GM12878 (cell line): ENCODE results near the gene FBRSL1. TPM values are rescaled to one million over a fixed set of nuclear protein-coding genes. Genes with fewer than 3 reads are reported as not detected.

Experiments
- ATAC-seq: fragments of 200-7000 bp; cut with Tn5 transposase; 3 replicates; pipeline ENCODE4 v1.9.1; 2020; ENCODE audit warnings: mild to moderate bottlenecking, moderate library complexity
- BruUV-seq: library from RNA; stranded (reverse); fragments of 400-500 nt; replicated peaks from 2 replicates; lab custom pipeline; 2021; lab: Mats Ljungman, UMichigan
- CTCF ChIA-PET: fragments of 300-600 bp; sonication (Branson Sonifier 250); formaldehyde crosslinking; extraction: SDS; loops from one replicate; lab custom pipeline; 2021; ENCODE audit warnings: inconsistent platforms; lab: Yijun Ruan, JAX
- POLR2A ChIA-PET: fragments of 350-600 bp; formaldehyde crosslinking; extraction: SDS; loops from one replicate; lab custom pipeline; 2021; ENCODE audit warnings: inconsistent platforms; lab: Charles Lee
- RAD21 ChIA-PET: fragments of 300-600 bp; sonication (Branson Sonifier 250); formaldehyde crosslinking; loops from one replicate; lab custom pipeline; 2023; ENCODE audit warnings: antibody characterized with exemption; ENCODE audit not compliant: unreplicated experiment; lab: Charles Lee
- SMC1A ChIA-PET: fragments of 300-600 bp; sonication (Branson Sonifier 250); formaldehyde crosslinking; loops from one replicate; lab custom pipeline; 2023; ENCODE audit not compliant: unreplicated experiment, uncharacterized antibody; lab: Charles Lee
- DNase-seq: peaks from one replicate; pipeline ENCODE4 v3.0.0-alpha.2; 2011; ENCODE audit warnings: low read depth, low spot score
- FAIRE-seq: peaks from 3 replicates; lab custom pipeline; 2011; peaks lifted over from hg19 to GRCh38; lab: Jason Lieb, UNC
- H2AFZ ChIP-seq: 2 replicates; pipeline ENCODE4 v1.6.0; 2011; ENCODE audit warnings: low read depth, low read length, control low read depth; ENCODE audit not compliant: control insufficient read depth
- H3K27ac ChIP-seq: 2 replicates; pipeline ENCODE4 v1.5.1; 2011; ENCODE audit warnings: control low read depth; ENCODE audit not compliant: control insufficient read depth, insufficient read depth
- H3K27me3 ChIP-seq, 2 experiments: replicated peaks in 1 of 2; 2 replicates each; pipeline versions ENCODE4 v1.6.0 to v1.6.1; 2011; ENCODE audit warnings: low read length in 1 of 2; ENCODE audit not compliant: control insufficient read depth in 2 of 2, insufficient read depth in 2 of 2
- H3K36me3 ChIP-seq, 2 experiments: 2 replicates each; pipeline ENCODE4 v1.5.1; 2011; ENCODE audit warnings: low read length in 1 of 2; ENCODE audit not compliant: control insufficient read depth in 2 of 2, insufficient read depth in 2 of 2
- H3K4me1 ChIP-seq: 2 replicates; pipeline ENCODE4 v1.6.1; 2011; ENCODE audit warnings: mild to moderate bottlenecking, low read length, moderate library complexity, mixed read lengths; ENCODE audit not compliant: control insufficient read depth, insufficient read depth
- H3K4me2 ChIP-seq: 2 replicates; pipeline ENCODE4 v1.6.0; 2011; ENCODE audit warnings: control low read depth; ENCODE audit not compliant: control insufficient read depth, insufficient read depth
- H3K4me3 ChIP-seq: fragments of 200-600 bp; sonication (generic); 2 replicates; pipeline ENCODE4 v1.5.1; 2016
- H3K79me2 ChIP-seq: 2 replicates; pipeline ENCODE4 v1.6.0; 2011; ENCODE audit warnings: low read length; ENCODE audit not compliant: control insufficient read depth, insufficient read depth
- H3K9ac ChIP-seq: 2 replicates; pipeline ENCODE4 v1.8.0; 2011; ENCODE audit warnings: low read length, control low read depth, mixed read lengths; ENCODE audit not compliant: control insufficient read depth, insufficient read depth
- H3K9me3 ChIP-seq: replicated peaks from 3 replicates; pipeline ENCODE4 v1.5.1; 2011; ENCODE audit warnings: mild to moderate bottlenecking, low read length; ENCODE audit not compliant: control insufficient read depth, insufficient read depth
- H4K20me1 ChIP-seq: 2 replicates; pipeline ENCODE4 v1.6.0; 2011; ENCODE audit not compliant: control insufficient read depth, insufficient read depth
- CEBPZ ChIP-seq: fragments of 150-350 bp; IDR thresholded peaks from 2 replicates; pipeline ENCODE4 v1.6.1; 2016; ENCODE audit warnings: low read depth, low read length
- HDAC2 ChIP-seq: fragments of 200-600 bp; sonication (generic); IDR thresholded peaks from 2 replicates; pipeline ENCODE4 v1.6.1; 2017
- WGBS: methylation state at CpG from one replicate; pipeline ENCODE4 v1.1.6; 2016; ENCODE audit warnings: low lambda C conversion rate; ENCODE audit not compliant: insufficient replicate concordance, insufficient coverage; ENCODE audit errors: missing lambda C conversion rate; 5-methylcytosine and 5-hydroxymethylcytosine counted together
- in situ Hi-C: fragments of 300-500 bp; cut with MboI; formaldehyde crosslinking; loops from 9 replicates; pipeline ENCODE4 v1.14.3; 2018; ENCODE audit warnings: mixed read lengths
- intact Hi-C: fragments of 100-400 bp; cut with micrococcal nuclease; formaldehyde crosslinking; loops from one replicate; pipeline ENCODE4 v1.14.2; 2022; ENCODE audit not compliant: unreplicated experiment
- polyA plus RNA-seq, 11 experiments: library from polyadenylated mRNA; depleted of rRNA in 4 of 11; unstranded in 6 of 11; stranded (reverse) in 5 of 11; fragments of >200 nt; fragmentation: Nextera tagmentation in 4 of 11; fragmentation: Illumina TruSeq in 1 of 11; extraction: Ambion mirVana in 4 of 11; extraction: Trizol in 1 of 11; gene quantifications; 1 replicate in 1 of 11; 2 replicates in 10 of 11; pipeline versions ENCODE4 v1.2.1 to v1.2.3, GENCODE V29; 2011 to 2016; ENCODE audit warnings: inconsistent platforms in 2 of 11, missing spikeins in 2 of 11, low read depth in 1 of 11
- total RNA-seq, 4 experiments: library from RNA; depleted of rRNA in 3 of 4; stranded (reverse); fragments of >200 nt in 3 of 4; fragmentation: Illumina TruSeq in 1 of 4; extraction: Trizol in 1 of 4; gene quantifications; 2 replicates each; pipeline versions ENCODE4 v1.2.1 to v1.2.3, GENCODE V29; 2013 to 2021

Gene FBRSL1
- total and polyA plus RNA-seq, 10 of the 15 experiments (the other 5 are each of a cell fraction or from before 2014, with no cell fraction given): 0.19 to 55.1 (median 4.1) TPM

DNA sequence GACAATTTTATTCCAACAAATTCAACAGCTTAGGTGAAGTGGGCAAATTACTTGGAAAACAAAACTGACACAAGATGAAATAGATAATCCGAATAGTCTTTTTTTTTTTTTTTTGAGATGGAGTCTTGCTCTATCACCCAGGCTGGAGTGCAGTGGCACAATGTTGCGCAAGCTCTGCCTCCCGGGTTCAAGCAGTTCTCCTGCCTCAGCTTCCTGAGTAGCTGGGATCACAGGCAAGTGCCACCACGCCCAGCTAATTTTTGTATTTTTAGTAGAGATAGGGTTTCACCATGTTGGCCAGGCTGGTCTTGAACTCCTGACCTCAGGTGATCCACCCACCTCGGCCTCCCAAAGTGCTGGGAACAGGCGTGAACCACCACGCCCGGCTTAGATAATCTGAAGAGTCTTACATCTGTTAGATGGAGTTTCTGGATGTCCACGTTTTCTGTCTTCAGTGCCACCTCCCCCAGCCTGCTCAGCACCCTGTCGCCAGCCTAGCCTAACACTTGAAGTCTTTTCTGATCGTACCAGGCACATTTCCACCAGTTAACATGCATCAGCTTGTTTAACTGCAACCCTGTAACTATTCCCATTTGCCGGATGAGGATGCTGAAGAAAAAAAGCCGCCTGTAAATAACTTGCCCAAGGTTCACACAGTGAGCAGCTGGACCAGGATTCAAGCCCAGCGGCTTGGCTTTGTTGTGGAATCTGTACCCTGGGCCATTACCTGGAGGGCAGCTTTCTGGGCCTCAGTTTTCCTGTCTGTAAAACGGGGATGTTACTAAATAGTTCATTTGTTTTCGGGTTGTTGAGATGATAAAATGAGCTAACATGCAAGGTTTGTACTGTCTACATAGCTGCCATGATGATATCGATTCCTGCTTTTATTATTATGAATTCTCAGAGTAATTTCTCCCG is 26.4 kb downstream of the FBRSL1 start:
- no peaks in the 10 kb centered on the region for H3K79me2 ChIP-seq
- peaks cover 0 to 3% of the 10 kb centered on the region in 2 experiments; a peak in 2 of 4 replicates for H3K36me3 ChIP-seq
- no peak for TF ChIP-seq CEBPZ
- no peak for TF ChIP-seq HDAC2
- in situ Hi-C loops: no loop called here
- ATAC-seq (no peak), FAIRE-seq (no peak), DNase-seq (no peak)
- H3K4me2 ChIP-seq: no peak overlapping the region
- ChIA-PET POLR2A (interaction anchor here (0.6 to 0.8 kb wide), 2 partner anchors 22 to 239 kb away, joined by 4 to 5 read pairs; no protein-coding TSS in a partner anchor), SMC1A (no interaction called here), RAD21 (interaction anchor here (0.6 to 0.7 kb wide), 2 partner anchors 10 to 24 kb away, joined by 3 read pairs; no protein-coding TSS in a partner anchor), CTCF (interaction anchor here (0.7 to 1.6 kb wide), 4 partner anchors 45 to 1996 kb away, joined by 3 to 4 read pairs (median 4); no protein-coding TSS in a partner anchor)
- H3K9me3 ChIP-seq: no peaks in the 10 kb centered on the region; the same call in 2 of the 3 replicates
- WGBS: 86% methylated on average over 18 of the region's 18 CpGs
- no peaks in the 10 kb centered on the region for H3K27me3 ChIP-seq
- no peaks in the 10 kb centered on the region for H3K4me1 ChIP-seq
- H3K4me3 ChIP-seq: no peak overlapping the region
- BruUV-seq: no TSS peak
- intact Hi-C loops: no loop called here
- H4K20me1 ChIP-seq: no peaks in the 10 kb centered on the region
- H3K9ac ChIP-seq: no peak overlapping the region
- no peak overlapping the region for H3K27ac ChIP-seq
- no peak overlapping the region for H2AFZ ChIP-seq
